Measurements from ENCODE around the gene PLPP7. TPM values are rescaled to one million over a fixed set of nuclear protein-coding genes. Genes with fewer than 3 reads are reported as not detected.

PLPP7 gene
- total and polyA plus RNA-seq, 3 donors from 2014 or later: 8.6 to 29.9 (median 23.9) TPM

GRCh38 chr9:131287359-131287758 lies 2.2 kb upstream of the PLPP7 start:
- 88 to 90% methylated on average over 6 of the region's 6 CpGs for WGBS, 2 donors
- Histone ChIP-seq H3K9me3 (no peaks in the 10 kb centered on the region), H3K4me3 (no peak overlapping the region), H3K27ac (no peak overlapping the region), H3K4me1 (peaks cover 12% of the 10 kb centered on the region), H3K27me3 (no peaks in the 10 kb centered on the region), H3K36me3 (ENCODE audit: low read depth, missing control alignments) (no peaks in the 10 kb centered on the region)
- no peak for TF ChIP-seq CTCF (IDR thresholded peaks at IDR 0.05)
- TF ChIP-seq POLR2A (IDR thresholded peaks at IDR 0.05): no peak
- intact Hi-C loops (cut with DNase I; ENCODE audit: low total_unique reads): no loop called here
- no peak for DNase-seq

GRCh38 chr9:131288217-131288616 lies 1.3 kb upstream of the PLPP7 start:
- H3K27me3 ChIP-seq: no peaks in the 10 kb centered on the region
- peaks cover 4% of the 10 kb centered on the region for H3K4me1 ChIP-seq
- no peaks in the 10 kb centered on the region for H3K9me3 ChIP-seq
- no peaks in the 10 kb centered on the region for H3K36me3 ChIP-seq (ENCODE audit: low read depth, missing control alignments)
- no peak overlapping the region for H3K4me3 ChIP-seq
- TF ChIP-seq POLR2A (IDR thresholded peaks at IDR 0.05): no peak
- TF ChIP-seq CTCF (IDR thresholded peaks at IDR 0.05): no peak
- 89 to 92% methylated on average over 7 to 9 of the region's 9 CpGs for WGBS, 2 donors
- no peak for DNase-seq
- intact Hi-C loops (cut with DNase I; ENCODE audit: low total_unique reads): no loop called here
- no peak overlapping the region for H3K27ac ChIP-seq

GRCh38 chr9:131290036-131290766 lies 678 bp downstream of the PLPP7 start:
- Histone ChIP-seq H3K27me3 (no peaks in the 10 kb centered on the region), H3K4me1 (peaks cover 3% of the 10 kb centered on the region), H3K27ac (peak overlapping the region; percentile 53 to 55), H3K36me3 (ENCODE audit: low read depth, missing control alignments) (no peaks in the 10 kb centered on the region), H3K4me3 (peak overlapping the region; percentile 40 to 51), H3K9me3 (no peaks in the 10 kb centered on the region)
- peak; percentile 45 for DNase-seq
- TF ChIP-seq POLR2A (IDR thresholded peaks at IDR 0.05) (no peak), CTCF (IDR thresholded peaks at IDR 0.05) (no peak)
- WGBS, 2 donors: 35 to 42% methylated on average over 10 to 34 of the region's 34 CpGs
- intact Hi-C loops (cut with DNase I; ENCODE audit: low total_unique reads): no loop called here

GRCh38 chr9:131290767-131291370 lies 1.3 kb downstream of the PLPP7 start:
- Histone ChIP-seq H3K27ac (no peak overlapping the region), H3K4me3 (peak overlapping the region; percentile 40 to 51), H3K27me3 (no peaks in the 10 kb centered on the region), H3K36me3 (ENCODE audit: low read depth, missing control alignments) (no peaks in the 10 kb centered on the region), H3K9me3 (no peaks in the 10 kb centered on the region), H3K4me1 (peaks cover 3% of the 10 kb centered on the region)
- no peak for DNase-seq
- 73 to 86% methylated on average over 13 to 17 of the region's 17 CpGs for WGBS, 2 donors
- intact Hi-C loops (cut with DNase I; ENCODE audit: low total_unique reads): no loop called here
- TF ChIP-seq POLR2A (IDR thresholded peaks at IDR 0.05) (no peak), CTCF (IDR thresholded peaks at IDR 0.05) (no peak)
